ENCODE data around the gene GSTM2.
"Not testable (repeated sequence)": the region's sequence is repeated elsewhere in the genome, so short reads cannot be mapped to it uniquely, and the experiment has no call there.

Gene GSTM2

DNA sequence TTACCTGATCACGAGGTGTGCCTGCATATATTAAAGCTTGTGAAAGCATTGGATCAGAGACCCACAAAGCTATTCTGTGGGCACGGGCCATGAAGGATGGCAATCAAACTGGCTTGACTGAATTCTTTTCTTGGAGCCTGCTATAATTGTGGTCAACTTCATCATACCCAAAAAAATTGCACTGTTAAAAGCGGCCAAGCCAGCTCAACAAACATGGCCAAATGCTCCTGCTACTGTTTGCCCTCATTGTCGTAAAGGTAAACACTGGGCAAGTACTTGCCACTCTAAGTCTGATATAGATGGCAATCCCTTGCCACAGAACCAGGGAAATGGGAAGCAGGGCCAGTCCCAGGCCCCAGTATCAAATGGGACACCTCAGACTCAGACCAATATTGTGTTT is 37.6 kb downstream of the GSTM2 start:
- no peak overlapping the region for H3K27ac ChIP-seq
- TF ChIP-seq, protein P1, sequence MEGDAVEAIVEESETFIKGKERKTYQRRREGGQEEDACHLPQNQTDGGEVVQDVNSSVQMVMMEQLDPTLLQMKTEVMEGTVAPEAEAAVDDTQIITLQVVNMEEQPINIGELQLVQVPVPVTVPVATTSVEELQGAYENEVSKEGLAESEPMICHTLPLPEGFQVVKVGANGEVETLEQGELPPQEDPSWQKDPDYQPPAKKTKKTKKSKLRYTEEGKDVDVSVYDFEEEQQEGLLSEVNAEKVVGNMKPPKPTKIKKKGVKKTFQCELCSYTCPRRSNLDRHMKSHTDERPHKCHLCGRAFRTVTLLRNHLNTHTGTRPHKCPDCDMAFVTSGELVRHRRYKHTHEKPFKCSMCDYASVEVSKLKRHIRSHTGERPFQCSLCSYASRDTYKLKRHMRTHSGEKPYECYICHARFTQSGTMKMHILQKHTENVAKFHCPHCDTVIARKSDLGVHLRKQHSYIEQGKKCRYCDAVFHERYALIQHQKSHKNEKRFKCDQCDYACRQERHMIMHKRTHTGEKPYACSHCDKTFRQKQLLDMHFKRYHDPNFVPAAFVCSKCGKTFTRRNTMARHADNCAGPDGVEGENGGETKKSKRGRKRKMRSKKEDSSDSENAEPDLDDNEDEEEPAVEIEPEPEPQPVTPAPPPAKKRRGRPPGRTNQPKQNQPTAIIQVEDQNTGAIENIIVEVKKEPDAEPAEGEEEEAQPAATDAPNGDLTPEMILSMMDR (conservative IDR thresholded peaks at IDR 0.05) = no peak

DNA sequence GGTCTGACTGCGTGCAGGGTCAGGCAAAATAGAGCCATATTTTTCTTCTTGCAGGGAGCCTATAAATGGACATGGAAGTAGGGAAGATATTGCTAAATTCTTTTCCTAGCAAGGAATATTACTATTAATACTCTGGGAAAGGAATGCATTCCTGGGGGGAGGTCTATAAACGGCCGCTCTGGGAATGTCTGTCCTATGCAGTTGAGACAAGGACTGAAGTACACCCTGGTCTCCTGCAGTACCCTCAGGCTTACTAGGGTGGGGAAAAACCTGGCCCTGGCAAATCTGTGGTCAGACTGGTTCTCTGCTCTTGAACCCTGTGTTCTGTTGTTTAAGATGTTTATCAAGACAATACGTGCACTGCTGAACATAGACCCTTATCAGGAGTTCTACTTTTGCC is 41.1 kb downstream of the GSTM2 start:
- H3K27ac ChIP-seq = not testable (repeated sequence)

DNA sequence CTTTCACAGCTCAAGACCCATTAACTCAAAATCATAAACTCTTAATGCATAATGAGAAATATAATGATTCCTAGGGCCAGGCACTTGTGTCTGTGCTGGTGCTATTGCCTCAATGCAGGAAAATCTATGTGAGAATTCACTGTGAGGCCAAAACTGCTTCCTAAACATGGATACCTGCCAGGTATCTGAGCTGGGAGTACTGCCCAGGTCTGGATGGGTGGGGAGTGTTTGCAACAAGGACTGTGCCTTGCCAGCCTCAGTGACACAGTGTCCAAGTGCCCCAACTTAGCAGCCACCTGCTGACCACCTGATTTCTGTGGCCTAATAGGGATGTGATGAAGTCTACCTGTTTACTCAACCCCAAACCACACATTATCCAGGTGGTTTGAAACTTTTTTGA is 42.0 kb downstream of the GSTM2 start:
- not testable (repeated sequence) for H3K27ac ChIP-seq

DNA sequence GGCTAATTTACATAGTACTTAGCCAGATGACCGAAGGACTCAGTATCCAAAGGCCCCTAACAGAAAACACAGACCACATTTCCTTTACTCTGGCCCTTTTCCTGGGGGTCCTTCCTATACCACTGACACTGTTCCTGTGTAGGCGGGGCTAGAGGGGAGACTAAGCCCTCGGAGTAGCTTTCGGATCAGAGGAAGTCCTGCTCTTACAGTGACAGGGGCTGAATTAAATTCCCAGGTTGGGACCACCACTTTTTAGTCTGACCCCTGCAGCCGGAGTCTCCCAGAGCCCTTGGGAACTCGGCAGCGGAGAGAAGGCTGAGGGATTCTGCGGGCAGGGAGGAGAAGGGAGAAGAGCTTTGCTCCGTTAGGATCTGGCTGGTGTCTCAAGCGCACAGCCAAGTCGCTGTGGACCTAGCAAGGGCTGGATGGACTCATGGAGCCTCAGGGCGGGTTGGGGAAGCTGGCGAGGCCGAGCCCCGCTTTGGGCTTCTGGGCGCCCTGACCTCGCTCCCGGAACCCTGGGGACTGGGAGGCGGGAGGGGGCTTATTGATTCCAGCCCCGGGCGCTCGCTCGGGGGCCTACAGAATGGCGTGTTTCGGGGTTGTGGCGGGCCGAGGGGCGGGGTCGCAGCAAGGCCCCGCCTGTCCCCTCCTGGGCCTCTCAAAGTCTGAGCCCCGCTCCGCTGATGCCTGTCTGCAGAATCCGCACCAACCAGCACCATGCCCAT is 43.9 kb downstream of the GSTM2 start, which contains the start of gene GSTM5:
Gene GSTM5 (plus strand): TSS at position 659 of the 728 bp plus-strand sequence. CDS start 62 bp downstream, at position 721.
- H3K27ac ChIP-seq = not testable (repeated sequence)

DNA sequence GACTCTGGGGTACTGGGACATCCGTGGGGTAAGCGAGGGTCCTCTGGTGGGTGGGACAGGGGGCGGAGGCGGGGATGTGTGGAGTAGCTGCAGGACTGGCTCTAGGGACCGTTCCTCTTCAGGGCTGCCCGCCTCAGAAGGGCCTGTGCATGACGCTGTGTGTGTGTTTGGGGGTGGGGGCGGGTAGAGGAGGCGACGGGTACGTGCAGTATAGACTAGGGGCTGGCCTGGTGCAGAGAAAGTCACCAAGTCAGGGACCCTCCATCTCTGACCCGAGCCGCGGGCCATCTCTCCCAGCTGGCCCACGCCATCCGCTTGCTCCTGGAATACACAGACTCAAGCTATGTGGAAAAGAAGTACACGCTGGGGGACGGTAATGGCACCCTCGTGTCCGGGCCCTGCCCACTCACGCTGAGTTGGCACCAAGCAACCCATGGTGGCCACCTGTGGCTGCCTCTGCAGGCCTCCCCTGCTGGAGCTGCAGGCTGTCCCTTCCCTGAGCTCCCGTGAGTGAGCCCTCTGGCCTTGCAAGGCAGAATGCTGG is 44.5 kb downstream of the GSTM2 start:
- H3K27ac ChIP-seq = no peak overlapping the region
- TF ChIP-seq, protein P1 (conservative IDR thresholded peaks at IDR 0.05) = no peak

DNA sequence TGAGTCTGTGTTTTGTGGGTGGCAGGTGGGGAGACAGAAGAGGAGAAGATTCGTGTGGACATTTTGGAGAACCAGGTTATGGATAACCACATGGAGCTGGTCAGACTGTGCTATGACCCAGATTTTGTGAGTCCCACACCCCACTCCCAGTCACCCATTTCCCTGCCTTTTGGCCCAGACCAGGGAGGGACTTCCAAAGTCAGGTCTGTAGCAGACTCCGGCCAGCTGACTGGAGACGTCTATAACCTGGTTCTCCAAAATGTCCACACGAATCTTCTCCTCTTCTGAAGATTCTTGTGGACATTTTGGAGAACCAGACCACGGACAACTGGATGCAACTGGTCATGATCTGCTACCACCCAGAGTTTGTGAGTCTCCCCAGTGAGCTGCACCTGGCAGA is 45.8 kb downstream of the GSTM2 start:
- no peak overlapping the region for H3K27ac ChIP-seq
- TF ChIP-seq, protein P1 (conservative IDR thresholded peaks at IDR 0.05) = no peak

DNA sequence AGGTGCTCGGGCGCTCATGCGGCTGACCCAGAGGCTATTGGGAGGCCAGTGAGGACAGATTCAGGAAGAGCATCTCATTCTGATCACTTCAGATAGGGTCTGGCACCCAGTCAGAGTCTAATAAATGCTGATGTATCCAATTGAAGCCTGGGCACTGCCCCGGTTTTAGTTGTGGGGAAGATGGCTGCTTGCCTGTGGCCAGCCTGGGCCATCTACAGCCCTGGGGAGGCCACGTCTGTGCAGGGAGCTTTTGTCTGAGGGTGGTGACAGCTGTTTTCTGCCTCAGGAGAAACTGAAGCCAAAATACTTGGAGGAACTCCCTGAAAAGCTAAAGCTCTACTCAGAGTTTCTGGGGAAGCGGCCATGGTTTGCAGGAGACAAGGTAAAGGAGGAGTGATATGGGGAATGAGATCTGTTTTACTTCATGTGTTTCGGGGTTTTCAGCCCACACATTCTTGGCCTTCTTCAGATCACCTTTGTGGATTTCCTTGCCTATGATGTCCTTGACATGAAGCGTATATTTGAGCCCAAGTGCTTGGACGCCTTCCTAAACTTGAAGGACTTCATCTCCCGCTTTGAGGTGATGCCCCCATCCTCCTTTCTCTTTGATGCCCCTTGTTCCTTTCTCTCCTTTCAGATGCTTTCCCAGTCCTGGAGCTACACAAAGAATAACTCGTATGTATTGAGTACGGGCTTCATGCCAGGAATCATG is 47.0 kb downstream of the GSTM2 start:
- TF ChIP-seq, protein P1 (conservative IDR thresholded peaks at IDR 0.05) = no peak
- no peak overlapping the region for H3K27ac ChIP-seq

DNA sequence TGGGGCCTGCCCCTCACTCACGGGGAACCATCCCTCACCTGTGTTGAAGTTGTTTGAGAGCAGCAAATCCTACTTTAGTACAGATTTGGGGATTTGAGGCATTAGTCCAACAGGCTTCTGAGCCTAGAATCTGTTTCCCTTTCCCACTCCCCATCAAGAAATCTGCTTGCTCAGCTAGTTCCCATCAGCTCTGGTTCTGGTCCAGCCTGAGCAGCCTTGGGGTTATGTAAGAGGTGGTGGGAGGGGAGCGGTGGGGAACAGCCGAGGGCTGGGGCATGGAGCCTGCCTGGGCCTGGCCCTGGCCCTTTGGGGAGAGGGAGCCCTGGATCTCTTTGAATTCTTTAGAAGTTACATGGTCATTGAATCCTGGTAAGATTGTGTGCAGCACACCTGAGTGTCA is 48.3 kb downstream of the GSTM2 start:
- TF ChIP-seq, protein P1 (conservative IDR thresholded peaks at IDR 0.05) = no peak
- H3K27ac ChIP-seq = no peak overlapping the region

DNA sequence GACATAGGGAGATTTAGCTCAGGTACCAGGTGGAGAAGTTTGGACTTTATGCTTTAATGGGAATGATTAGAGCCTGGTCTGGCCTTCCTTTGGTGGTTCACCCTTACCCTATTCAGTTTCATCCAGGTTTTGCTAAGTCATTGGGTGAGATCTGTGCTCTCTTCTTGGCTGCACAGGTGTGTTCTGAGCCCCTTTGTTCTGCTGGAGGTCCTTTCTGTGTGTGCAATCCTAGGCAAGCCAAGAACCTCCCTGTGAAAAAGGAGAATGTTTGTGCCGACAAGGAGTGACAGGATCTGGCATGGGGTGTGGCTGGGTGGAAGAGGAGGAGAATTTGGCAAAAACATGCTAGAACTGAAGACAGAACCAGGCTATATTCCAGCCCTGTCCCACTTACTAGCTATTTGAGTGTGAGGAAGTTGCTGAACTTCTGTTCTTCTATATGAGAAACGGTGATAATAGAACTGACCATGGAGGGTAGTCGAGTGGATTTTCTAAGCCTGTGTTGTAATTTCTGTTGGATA is 48.8 kb downstream of the GSTM2 start:
- no peak overlapping the region for H3K27ac ChIP-seq
- TF ChIP-seq, protein P1 (conservative IDR thresholded peaks at IDR 0.05) = no peak
